WI38 (cell line): Measurements from ENCODE around the gene MAP1LC3C.

ENCODE experiments used
- H3K4me3 ChIP-seq: 2 replicates; pipeline ENCODE4 v1.5.1; 2011; ENCODE audit warnings: low read depth, mild to moderate bottlenecking, control low read depth, low read length
- TF ChIP-seq, protein P1 (sequence below): IDR thresholded peaks from 2 replicates; pipeline ENCODE4 v1.5.1; 2012; ENCODE audit warnings: low read depth, mild to moderate bottlenecking, control low read depth, low read length

Gene MAP1LC3C

DNA sequence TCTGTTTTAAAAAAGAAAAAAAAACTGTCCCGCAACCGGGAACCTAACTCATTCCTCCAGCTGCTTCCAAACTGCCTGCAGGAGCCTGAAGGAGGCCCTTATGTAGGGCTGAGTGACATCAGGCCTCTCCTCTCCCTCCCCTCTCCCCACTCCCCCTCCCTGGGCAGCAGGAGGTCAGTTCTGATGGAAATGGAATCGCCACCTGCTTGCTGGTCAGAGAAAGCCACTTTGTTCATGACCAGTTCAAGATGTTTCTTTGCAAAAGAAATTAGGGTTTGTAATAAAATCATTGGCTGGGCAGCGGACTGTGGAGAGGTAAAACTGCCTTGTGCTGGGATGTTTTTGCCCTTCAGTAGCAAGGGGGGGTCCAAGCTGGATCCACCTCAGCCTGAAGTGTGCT is at the start of gene MAP1LC3C:
TSS of gene MAP1LC3C (minus strand) at position 73 of the 400 bp plus-strand sequence. CDS start 90 bp downstream, outside the sequence.
- TF ChIP-seq, protein P1, sequence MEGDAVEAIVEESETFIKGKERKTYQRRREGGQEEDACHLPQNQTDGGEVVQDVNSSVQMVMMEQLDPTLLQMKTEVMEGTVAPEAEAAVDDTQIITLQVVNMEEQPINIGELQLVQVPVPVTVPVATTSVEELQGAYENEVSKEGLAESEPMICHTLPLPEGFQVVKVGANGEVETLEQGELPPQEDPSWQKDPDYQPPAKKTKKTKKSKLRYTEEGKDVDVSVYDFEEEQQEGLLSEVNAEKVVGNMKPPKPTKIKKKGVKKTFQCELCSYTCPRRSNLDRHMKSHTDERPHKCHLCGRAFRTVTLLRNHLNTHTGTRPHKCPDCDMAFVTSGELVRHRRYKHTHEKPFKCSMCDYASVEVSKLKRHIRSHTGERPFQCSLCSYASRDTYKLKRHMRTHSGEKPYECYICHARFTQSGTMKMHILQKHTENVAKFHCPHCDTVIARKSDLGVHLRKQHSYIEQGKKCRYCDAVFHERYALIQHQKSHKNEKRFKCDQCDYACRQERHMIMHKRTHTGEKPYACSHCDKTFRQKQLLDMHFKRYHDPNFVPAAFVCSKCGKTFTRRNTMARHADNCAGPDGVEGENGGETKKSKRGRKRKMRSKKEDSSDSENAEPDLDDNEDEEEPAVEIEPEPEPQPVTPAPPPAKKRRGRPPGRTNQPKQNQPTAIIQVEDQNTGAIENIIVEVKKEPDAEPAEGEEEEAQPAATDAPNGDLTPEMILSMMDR = no peak
- H3K4me3 ChIP-seq = no peak within 1 kb of the TSS

GRCh38 chr1:242043165-242043564 is 44.3 kb upstream of the MAP1LC3C start:
- TF ChIP-seq, protein P1 = no peak
- no peak overlapping the region for H3K4me3 ChIP-seq

- H3K4me3 ChIP-seq = no peak overlapping the region
- TF ChIP-seq, protein P1 = no peak
Observed at GRCh38 chr1:242034392-242034791, 35.5 kb upstream of the MAP1LC3C start.

DNA sequence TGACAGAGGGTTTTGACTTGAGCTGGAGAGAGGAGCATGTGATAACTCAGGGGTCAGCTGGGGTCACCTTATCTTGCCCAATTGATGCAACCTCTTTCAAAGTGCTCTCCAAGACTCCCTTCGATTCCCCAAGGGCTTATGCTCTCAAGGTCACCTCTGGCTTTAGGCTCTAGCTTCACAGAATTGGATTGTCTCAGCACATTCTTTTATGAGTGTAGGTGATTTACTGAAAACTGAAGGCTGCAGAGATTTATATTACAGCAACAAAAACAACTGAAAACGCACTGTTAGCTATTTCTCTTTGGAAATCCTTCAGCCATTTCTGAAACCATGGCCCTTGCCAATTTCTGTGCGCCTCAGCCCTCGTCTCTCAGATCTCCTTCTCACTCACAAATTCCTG is 34.5 kb upstream of the MAP1LC3C start:
- H3K4me3 ChIP-seq = no peak overlapping the region
- TF ChIP-seq, protein P1 = no peak

GRCh38 chr1:242030071-242030470 is 31.2 kb upstream of the MAP1LC3C start:
- TF ChIP-seq, protein P1 = no peak
- H3K4me3 ChIP-seq = no peak overlapping the region

DNA sequence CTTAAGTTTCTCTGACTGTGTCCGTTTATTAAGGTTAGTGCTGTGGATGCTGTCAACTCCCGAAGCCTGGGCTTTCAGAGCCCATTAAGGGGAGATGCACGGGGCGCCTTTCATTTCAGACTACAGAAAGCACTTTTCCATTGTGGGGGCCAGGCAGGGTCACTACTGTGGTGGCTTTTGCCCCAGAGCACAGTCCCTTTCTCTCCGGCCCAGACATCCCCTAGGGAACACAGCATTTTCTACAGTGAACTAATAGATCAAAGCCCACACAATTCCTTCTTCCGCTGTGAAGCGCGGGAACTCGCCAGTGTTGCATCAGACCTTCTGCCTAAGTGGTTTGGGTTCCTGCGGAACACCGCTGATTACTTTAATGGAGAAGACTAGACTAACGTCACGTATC is 26.8 kb upstream of the MAP1LC3C start:
- TF ChIP-seq, protein P1 = no peak
- H3K4me3 ChIP-seq = no peak overlapping the region

DNA sequence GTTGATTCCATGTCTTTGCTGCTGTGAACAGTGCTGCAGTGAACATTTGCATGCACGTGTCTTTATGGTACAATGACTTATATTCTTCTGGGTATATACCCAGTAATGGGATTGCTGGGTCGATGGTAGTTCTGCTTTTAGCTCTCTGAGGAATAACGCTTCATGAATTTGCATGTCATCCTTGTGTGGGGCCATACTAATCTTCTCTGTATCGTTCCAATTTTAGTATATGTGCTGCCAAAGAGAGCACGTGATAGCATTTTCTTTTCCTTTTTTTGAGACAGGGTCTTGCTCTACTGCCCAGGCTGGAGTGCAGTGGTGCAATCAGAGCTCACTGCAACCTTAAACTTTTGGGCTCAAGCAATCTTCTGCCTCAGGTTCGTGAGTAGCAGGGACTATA is 24.9 kb upstream of the MAP1LC3C start:
- TF ChIP-seq, protein P1 = no peak
- no peak overlapping the region for H3K4me3 ChIP-seq
